ENCODE results near the gene KLHL41.
A peak's percentile ranks its signal among the peaks of the same experiment; 100 is the strongest.
"Not testable (repeated sequence)": the region's sequence is repeated elsewhere in the genome, so short reads cannot be mapped to it uniquely, and the experiment has no call there.

KLHL41 gene

DNA sequence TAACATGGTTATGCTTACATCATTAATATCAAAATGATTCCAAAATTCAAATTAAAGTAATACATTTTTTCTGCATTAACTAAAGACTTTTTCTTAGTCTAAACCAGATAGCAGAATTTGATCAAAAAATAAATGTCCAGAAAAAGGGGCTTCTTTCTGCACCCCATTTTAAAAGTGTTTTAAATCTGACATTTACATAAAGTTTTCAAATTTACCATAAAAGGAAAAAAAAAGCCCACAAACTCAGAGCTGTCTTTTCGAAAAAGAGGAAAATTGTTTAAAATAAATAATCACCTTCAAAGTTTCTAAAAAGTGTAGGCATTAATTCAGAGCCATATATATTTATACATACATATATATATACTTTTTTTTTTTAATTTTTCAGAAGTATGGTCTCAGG, 62.7 kb downstream of the KLHL41 start:
- DNase-seq (ENCODE audit: low read depth in 2 of 2), result no peak

DNA sequence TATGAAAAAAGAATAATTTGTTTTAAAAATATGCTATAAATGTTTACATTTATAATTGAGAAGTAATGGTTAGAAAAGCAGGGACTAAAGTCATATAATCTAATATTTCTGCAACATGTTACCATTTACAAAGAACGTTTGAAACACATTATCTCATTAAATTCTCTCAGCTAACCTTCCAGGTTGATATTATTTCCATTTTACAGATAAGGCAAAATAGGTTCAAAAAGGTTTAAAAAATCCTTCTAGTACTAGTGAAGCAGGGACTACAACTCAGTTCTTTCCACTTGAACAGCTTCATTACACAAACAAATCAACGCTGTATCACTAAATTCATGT, 63.3 kb downstream of the KLHL41 start:
- no peak for DNase-seq (ENCODE audit: low read depth in 2 of 2)

DNA sequence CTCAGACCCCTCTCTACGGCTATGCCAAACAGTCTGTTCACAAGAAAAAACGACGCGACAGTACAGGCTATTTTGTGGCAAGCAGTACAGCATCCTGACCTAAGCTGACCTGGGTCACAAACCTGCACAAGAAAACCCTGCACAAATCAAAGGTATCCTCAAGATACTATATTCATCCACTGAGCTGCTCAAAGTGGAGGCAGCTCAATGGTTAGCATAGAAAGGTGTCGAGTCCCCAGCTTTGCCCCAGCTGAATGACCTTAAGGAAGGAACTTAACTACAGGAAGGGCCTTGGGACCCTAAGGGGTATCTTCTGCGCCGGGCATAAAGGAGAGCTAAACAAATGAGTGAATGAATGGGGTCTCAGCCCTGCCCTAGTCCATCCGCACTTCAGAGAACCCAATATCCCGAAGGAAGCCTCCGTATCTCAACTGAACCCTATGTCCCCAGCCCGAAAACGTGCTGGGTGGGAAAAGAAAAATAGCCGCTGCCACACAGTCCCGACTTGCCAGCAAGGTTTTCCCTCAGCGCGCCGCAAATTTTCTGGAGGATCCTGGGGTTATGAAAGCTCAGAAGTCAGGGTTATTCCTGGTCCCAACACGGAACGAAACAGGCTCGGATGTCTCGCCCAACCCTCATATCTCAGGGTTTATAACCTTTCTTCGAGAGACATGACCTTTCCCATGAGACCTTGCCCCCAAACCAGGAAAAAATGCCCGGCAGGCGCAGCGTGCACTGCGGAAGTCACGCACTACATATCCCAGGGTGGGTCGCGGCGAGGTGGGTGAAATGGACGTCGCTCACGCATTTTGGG, 63.9 kb downstream of the KLHL41 start, which contains the start of gene FASTKD1:
TSS of gene FASTKD1 (minus strand) at position 706 of the 814 bp plus-strand sequence. CDS start 1,836 bp downstream, outside the sequence.
- peak; percentile 79 to 86 for DNase-seq (ENCODE audit: low read depth in 2 of 2)

DNA sequence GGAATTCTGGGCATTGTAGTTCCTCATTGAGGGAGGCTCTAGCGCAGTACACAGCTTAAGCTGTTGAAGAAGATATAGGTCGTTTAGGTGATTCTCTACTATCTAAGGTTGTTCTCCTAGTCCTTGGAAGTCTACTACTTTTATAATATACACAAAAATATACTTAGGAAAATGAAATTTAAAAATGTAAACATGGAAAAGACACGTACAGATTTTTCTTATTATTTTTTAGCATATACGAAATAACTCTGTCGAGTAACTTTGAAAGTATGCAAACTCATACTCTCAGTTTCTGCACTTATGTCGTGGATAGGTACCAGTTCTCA, 64.4 kb downstream of the KLHL41 start:
- no peak for DNase-seq (ENCODE audit: low read depth in 2 of 2)

DNA sequence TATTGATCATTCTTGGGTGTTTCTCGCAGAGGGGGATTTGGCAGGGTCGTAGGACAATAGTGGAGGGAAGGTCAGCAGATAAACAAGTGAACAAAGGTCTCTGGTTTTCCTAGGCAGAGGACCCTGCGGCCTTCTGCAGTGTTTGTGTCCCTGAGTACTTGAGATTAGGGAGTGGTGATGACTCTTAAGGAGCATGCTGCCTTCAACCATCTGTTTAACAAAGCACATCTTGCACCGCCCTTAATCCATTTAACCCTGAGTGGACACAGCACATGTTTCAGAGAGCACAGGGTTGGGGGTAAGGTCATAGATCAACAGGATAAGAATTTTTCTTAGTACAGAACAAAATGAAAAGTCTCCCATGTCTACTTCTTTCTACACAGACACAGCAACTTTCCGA, 65.0 kb downstream of the KLHL41 start:
- not testable (repeated sequence) for DNase-seq (ENCODE audit: low read depth in 2 of 2)

DNA sequence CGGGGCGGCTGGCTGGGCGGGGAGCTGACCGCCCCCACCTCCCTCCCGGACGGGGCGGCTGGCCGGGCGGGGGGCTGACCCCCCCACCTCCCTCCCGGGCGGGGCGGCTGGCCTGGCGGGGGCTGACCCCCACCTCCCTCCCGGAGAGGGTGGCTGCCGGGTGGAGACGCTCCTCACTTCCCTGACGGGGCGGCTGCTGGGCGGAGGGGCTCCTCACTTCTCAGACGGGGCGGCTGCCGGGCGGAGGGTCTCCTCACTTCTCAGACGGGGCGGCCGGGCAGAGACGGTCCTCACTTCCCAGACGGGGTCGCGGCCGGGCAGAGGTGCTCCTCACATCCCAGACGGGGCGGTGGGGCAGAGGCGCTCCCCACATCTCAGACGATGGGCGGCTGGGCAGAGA, 65.8 kb downstream of the KLHL41 start:
- not testable (repeated sequence) for DNase-seq (ENCODE audit: low read depth in 2 of 2)
